HG03039 (cell line): ENCODE data around the gene PIP5KL1.

Experiments used
- ATAC-seq: cut with Tn5 transposase; IDR thresholded peaks from one replicate; pipeline ENCODE4 v1.9.1; 2021; ENCODE audit warnings: mild to moderate bottlenecking, moderate library complexity; ENCODE audit not compliant: unreplicated experiment

Gene PIP5KL1

DNA sequence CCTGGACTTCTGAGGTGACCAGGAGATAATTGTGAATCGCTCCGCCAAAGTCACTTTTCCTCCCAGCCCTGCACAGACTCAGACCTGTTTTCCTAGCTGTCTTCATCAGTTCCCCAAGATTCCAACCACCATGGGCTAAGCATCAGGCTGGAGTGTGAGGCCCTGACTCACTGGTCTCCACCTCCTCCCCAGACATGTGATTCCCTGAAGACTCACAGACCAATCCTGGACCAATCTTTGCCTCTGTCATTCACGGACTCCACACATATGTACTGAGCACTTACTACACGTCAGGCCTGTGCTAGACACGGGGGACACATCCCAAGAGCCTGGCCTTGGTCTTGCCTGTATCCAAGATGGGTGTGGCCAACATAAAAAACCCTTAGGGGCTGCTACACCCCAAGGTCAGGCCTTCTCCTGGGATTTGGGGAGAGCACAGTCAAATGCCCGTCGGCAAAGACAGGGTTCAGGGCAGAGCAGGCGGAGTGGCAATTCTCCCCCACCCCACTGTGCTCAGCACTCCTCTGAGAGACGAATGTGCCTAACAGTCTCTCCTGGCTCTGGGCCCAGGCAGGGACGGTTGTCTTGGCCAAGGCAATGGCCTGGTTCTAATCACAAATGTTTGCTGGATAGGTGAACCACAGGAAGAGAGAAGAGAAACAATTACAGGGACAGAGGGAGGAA, 38.3 kb upstream of the PIP5KL1 start:
- no peak for ATAC-seq

DNA sequence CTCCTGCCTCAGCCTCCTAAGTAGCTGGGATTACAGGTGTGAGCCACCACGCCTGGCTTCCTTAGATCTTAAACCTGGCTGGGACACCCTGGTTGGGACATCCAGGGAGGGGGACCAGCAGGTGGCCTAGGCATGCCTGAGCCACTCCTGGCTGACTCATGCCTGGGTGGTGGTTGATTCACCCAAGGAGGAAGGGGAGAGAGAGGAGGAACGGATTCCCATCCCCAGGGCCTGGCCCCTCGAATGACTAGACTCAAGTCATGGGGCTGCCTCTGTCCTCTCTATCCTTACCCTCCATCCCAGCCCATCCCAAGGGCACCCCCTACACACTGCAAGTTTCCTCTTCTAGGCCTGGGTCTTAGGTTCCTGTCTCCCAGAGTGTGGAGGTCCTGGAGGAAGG, 37.5 kb upstream of the PIP5KL1 start:
- ATAC-seq = no peak

DNA sequence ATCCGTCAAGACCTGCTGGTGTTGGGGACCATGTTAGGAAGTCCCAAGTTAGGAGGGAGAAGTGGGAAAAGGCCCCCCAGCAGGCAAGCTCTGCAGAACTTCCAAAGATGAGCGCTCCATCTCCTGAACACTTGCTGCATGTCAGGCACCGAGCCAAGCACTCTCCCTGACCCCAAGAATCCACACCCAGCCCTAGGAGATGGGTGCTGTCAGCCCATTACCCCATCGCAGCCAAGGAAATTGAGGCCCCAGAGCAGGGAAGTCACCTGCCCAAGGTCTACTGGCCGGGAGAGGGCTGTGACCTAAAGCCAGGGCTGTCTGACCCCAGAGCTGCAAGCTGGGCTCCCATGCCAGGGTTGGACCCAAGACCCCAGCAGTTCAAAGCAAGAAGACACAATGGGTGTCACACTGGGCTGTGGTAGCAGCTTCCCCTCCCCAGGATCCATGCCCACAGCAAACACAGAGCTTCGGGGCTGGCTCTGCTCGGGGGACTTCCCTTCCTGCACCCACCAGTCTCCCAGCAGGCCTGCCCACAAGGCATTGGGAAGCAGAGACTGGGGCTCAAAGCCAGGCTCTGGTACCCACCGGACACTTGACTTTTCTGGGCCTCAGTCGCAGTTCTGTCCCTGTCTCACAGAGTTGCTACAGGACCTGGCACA, 36.7 kb upstream of the PIP5KL1 start:
- no peak for ATAC-seq

DNA sequence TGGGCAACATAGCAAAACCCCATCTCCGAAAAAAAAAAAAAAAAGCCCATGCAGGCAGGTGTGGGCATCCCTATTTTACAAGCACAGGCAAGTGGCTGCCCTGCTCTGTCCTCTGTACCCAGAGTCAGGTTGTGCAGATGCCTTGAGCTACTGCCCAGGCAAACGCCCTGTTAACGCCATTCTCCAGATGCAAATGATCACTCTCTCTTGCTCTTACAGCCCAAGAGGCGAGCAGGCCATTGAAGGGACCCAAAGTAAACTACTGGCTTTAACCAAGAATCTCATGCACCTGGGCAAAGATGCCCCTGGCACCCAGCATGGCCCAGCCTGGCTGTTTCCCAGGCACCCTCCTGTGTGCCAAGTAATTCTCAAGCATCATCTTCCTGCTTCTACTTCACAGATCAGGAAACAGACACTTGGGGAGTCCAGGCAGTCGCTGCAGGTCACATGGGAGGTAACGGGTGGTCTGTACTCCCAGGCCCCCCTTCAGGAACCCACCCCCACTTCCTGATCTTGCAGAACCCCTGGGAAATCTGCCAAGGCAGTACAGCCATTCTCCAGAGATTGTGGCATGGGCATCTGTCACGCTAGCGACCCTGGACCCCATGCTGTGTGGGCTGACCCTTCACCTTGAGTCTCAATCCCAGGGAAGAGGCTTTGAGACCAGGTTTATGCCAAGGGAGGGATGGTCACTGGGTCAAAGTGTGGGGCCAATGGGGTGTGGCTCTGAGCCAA, 36.0 kb upstream of the PIP5KL1 start:
- no peak for ATAC-seq

DNA sequence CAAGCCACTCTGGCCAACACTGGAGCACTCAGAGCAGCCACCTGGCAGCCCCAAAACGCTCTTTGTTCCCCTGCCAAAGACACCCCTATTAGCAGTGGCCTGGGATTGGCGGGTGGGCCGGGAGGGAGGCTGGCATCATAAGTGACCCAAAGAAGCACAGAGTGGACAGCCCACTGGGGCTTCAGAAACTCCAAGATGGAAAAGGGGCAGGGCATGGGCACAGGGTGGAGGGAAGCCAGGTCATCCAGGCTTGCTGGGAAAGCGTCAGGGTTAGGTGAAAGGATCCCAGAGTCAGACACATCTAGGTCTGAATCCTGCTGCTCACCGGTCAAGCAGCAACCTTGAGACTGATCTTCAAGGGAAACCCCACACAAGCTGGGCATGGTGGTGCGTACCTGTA, 35.4 kb upstream of the PIP5KL1 start:
- ATAC-seq = no peak

DNA sequence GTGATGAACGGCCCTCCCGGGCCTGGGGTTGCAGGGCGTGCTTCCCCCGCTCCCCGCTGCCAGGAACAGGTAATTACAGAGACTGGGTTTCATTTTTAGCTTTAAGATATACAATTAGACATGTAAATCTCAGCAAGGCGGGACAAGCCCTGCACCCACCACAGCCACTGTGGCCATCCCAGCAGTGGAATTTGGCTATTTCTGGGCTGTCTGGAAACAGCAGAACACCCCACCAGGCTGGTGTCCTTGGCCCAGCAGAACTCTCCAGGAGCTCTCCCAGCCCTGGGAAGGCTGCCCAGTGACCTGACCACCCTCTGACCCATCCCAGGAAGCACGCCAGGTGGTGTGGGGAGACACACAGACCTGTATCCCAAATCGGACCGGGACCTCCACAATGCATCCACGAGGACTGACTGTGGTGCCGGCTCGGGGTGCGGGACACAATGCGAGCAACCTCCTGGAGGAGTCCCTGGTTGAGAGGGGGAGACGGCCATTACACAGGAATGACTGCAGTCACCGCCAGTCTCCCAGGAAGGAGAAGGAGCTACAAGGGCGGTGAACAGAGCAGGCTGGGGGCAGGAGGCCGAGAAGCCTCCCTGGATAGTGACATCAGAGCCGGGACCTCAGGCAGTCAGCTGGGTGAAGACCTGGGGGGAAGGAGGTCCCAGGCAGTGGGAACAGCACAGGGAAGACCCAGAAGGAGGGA, 32.9 kb upstream of the PIP5KL1 start:
- ATAC-seq = no peak

DNA sequence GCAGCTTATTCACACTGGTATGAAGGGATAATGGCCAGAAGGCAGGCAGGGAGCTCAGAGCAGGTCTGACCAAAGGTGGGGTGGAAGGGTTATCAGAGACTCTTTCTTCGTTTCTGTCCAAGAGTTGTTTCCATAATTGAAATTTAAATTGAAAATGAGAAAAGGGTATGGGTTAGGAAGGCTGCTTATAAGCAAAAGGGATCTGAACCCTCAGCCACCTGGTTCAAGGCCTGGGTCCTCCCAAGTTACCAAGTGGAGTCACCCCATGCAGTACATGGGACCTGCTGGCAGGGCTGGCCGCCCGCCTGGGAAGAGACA, 32.4 kb upstream of the PIP5KL1 start:
- ATAC-seq = no peak

DNA sequence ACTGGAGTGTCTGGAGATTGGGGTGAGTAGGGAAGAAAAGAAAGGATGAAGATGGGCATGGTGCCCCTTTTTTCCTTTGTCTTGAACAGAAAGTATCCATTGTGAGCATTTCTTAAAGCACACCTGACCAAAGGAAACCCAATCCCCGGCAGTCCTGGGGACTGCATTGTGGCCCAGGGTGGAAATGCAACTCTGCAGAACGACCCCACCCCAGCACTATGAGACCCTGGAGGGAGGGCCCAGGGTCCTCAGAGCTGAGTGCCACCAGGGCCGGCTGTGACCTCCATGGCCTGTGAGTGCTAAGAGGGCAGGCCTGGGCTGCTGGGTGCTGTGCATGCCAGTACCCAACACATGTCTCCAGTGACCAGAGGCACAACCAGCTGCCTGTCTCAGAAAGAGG, 31.7 kb upstream of the PIP5KL1 start:
- no peak for ATAC-seq

DNA sequence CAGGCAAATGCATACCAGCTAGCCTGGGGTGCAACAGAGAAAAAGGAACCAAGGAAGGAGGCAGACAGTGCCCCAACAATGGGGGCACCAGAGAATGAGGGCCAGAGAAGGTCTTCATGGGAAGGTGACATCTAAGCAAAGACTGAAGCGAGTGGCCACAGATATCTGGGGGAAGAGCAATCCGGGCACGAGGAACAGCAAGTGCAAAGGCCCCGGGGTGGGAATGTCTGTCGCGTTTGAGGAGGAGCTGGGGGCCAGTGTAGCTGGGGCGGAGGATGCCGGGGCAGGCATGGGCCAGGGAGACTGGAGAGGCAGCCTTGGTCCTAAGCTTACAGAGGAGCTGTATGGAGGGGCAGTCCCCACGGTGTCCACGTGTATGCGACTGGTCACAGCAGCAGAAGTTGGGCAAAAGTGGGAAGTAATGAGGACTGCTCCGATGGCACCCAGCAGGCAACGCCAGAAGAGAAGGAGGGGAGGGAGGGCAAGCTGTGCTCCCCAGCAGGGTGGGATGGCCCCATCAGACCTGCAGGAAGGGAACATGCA, 31.1 kb upstream of the PIP5KL1 start:
- no peak for ATAC-seq

DNA sequence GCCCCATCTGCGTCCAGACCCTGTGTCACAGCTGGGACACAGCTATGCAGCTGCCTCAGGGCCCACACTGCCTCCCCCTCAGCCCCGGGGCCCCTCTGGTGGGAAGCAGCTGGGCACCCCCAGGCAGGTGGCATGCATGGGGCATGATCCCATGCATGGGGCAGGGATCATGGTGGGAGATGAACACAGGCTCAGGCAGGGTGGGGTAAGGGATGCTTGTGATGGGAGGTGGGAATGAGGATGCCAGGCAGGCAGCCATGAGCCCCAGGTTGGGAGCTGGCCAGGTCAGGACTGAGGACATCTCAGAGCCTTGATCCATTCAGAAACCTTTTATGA, 30.5 kb upstream of the PIP5KL1 start:
- ATAC-seq = no peak

DNA sequence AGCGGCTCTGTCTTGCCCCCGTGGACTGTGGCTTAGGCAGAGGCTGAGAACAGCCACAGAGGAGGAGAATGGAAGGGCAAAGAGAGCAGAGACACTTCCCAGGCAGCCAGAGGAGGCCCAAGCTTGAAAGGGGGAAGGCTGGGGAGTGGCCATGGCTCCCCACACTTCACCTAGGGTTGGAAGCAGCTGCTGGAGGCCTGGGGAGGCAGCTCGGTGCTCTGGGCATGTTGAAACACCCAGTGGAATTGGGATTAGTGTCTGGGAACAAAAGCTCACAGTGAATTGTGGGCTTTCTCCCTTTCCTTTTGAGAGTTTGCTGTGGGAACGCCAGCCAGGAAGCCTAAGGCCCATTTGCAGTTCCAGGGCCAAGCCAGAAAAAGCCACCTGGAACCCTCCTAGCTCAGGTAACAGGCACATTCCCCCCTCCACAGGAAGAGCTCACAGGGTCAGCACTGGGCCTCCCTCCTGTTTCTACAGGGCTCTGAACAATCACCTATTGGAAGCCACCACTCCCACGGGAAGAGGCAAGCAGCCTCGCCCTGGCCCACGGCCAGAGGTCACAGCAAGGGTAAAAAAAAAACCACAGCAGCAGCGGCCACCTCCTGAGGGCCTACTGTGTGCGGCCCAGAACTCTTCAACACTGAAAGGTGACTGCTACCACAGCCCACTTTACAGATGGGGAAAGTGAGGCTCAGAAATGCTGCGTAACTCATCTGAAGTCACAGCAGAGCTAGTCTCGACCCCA, 30.0 kb upstream of the PIP5KL1 start:
- no peak for ATAC-seq

DNA sequence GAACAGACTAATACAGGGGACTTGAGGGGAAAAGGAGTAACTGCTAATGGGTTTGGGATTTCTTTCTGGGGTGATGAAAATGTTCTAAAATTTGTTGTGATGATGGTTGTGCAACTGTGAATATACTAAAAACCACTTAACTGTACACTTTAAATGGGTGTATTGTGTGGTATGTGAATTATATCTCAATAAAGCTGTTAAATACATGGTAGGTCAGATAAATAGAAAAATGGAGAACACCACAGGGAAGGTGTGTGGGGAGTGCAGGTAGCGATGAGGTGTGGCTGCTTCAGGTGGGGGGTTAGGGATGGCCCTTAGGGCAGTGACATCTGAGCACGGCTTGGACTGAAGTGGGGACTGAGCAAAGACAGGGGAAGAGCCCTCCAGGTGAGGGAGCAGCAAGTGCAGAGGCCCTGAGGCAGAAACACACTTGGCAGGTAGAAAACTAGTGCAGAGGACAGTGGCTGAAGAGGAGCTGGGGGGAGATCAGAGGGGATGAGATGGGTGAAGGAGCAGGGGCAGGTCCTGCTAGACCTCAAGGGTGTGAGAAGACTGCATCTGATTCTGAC, 29.3 kb upstream of the PIP5KL1 start:
- ATAC-seq = no peak

DNA sequence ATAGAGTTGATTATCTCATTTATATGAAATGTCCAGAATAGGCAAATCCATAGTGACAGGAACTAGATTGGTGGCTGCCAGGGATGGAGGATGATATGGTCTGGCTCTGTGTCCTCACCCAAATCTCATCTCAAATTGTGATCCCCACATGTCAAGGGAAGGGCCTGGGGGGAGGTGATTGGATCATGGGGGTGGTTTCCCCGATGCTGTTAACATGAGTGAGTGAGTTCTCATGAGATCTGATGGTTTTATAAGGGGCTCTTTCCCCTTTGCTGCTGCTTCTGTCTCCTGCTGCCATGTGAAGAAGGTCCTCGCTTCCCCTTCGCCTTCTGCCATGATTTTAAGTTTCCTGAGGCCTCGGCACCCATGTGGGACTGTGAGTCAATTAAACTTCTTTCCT, 28.8 kb upstream of the PIP5KL1 start:
- ATAC-seq = no peak

DNA sequence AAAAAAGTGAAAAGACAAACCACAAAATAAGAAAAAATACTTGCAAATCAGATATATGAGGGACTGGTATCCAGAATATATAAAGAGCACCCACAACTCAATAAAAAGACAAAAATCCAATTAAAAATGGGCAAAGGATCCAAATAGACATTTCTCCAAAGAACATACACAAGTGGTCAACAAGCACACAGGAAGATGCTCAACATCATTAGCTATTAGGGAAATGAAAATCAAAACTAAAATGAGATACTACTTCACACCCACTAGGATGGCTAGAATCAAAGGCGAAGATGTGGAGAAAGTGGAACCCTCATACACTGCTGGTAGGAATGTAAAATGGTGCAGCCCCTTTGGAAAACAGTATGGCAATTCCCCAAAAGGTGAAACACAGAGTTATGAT, 28.2 kb upstream of the PIP5KL1 start:
- no peak for ATAC-seq

DNA sequence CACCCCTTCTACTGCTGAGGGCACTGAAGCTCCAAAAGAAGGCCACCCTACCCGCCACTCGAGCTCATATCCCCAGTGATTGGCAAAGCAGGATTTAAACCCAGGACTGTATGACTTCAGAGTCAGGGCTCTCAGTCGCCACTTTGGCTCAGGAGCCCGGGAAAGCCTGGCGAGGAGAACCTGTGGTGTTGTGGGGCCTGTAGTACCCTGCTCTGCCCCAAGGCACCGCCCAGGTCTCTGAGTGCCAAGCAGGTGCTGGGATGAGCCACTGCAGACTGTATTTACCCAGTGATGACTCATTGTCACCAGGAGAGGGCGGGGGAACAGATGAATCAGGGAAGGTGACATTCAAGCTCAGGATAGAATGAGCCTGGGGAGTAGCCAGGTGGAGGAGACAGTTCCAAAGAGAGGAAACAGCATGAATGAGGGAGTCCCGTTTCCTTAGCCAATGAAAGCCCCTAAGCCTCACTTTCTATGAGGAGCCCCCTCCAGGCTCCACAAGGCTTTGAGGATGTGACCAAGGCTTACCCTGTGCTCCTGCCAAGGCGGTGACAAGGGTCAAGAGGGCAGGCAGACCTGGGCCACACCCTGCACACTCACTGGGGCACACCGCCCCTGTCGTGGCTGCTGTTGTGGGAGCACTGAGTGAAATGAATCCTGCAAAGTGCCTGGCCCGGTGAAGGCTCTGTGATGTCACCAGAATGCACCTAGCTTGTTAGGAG, 24.9 kb upstream of the PIP5KL1 start:
- ATAC-seq = no peak

DNA sequence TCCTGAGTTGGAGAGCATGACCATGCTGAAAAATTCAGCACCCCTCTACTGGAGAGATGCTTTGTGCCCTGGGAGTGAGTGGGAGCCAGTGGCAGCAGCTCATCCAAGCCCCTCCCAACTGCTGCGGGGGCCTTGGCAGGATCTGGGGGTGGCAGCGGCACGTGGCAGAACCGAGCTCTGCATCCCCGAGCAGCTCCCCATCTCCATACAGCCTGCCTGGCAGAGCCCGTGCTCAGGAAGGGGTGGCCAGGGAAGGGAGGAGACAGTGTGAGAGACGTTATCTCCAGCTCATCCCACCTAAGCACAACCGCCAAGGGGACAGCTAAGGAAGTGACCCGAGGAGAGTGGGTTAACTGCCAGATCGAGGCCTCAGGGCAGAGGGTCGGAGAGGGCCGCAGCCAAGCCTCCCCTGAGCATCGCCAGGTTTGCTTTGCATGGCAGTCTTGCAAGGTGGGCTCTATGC, 24.3 kb upstream of the PIP5KL1 start:
- ATAC-seq = no peak

DNA sequence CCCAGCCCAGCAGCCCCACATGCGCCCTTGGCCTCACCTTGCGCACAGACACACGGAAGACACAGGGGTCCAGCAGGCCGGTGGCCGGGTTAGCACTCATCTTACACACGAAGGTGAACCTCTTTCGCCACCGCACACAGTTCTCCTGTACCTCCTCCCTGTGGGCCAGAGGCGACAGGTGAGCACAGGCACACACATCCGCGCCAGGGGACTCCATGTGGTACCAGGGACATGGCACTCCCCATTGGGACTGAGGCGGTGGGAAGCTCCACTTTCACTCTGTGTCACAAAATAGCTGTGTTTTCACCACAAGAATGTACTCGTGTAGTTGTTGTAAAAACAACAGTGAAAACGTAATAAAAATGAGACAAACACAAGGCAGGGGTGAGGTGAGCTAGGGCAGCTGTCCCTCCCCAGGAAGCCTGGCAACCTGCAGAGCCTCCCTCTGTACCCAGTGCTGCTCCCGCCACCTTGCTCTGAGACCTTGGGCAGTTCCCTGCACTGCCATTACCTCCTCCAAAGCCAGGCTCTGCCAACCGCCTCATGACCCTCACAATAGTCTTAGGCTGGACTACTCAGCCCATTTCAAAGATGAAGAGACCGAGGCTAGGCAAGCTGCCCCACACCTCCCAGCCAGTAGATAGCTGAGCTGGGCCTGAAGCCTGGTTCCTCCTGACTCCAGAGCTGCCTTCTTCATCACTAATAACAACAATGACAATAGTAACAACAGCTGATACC, 23.4 kb upstream of the PIP5KL1 start:
- ATAC-seq = no peak

DNA sequence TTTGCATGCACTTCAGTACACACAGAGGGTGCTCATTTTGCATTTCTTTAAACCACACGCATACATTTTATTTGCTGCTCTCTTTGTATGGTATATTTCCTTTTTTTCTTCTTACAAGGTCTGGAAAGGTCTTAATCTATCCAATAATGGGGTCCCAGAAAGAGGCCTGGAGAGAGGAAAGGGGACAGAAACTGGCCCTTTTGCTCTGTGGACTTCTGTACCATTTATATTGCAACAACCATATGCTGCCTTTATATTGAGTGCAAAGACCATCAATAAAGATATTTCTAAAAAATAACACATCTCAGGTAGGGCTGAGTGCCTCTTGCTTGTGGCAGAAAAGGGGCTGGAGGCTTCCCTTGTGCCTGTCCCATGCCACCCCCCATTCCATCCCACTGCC, 22.6 kb upstream of the PIP5KL1 start:
- no peak for ATAC-seq
